Measurements from ENCODE around the gene MDH1B.

Gene MDH1B

GRCh38 chr2:206790311-206790935 lies 25.3 kb upstream of the MDH1B start:
- Mint-ChIP-seq H3K36me3 (peaks cover 78% of the 10 kb centered on the region), H3K27ac (peak overlapping the region; percentile 40), H3K4me3 (no peak overlapping the region), H3K4me1 (no peaks in the 10 kb centered on the region), H3K9me3 (no peaks in the 10 kb centered on the region)
- DNase-seq (ENCODE audit: low spot score in 2 of 2), result no peak
- ATAC-seq, result no peak

GRCh38 chr2:206784559-206785353 lies 19.6 kb upstream of the MDH1B start:
- Mint-ChIP-seq H3K27ac (peak overlapping the region; percentile 8), H3K4me3 (no peak overlapping the region), H3K9me3 (peaks cover 5% of the 10 kb centered on the region), H3K36me3 (peaks cover 97% of the 10 kb centered on the region), H3K4me1 (peaks cover 18% of the 10 kb centered on the region)
- DNase-seq (ENCODE audit: low spot score in 2 of 2) (no peak), ATAC-seq (no peak)

GRCh38 chr2:206783718-206784117 lies 18.6 kb upstream of the MDH1B start:
- Mint-ChIP-seq H3K4me1 (peaks cover 23% of the 10 kb centered on the region), H3K36me3 (peaks cover 97% of the 10 kb centered on the region), H3K4me3 (no peak overlapping the region), H3K9me3 (peaks cover 8% of the 10 kb centered on the region), H3K27ac (peak overlapping the region; percentile 3)
- ATAC-seq, result no peak
- DNase-seq (ENCODE audit: low spot score in 2 of 2), result no peak

- no peak for DNase-seq (ENCODE audit: low spot score in 2 of 2)
- no peak for ATAC-seq
- Mint-ChIP-seq H3K36me3 (peaks cover 96% of the 10 kb centered on the region), H3K4me3 (no peak overlapping the region), H3K9me3 (peaks cover 12% of the 10 kb centered on the region), H3K4me1 (peaks cover 32% of the 10 kb centered on the region), H3K27ac (no peak overlapping the region)
Observed at GRCh38 chr2:206780671-206781070, 15.5 kb upstream of the MDH1B start.

GRCh38 chr2:206776432-206776831 lies 11.3 kb upstream of the MDH1B start:
- ATAC-seq (no peak), DNase-seq (ENCODE audit: low spot score in 2 of 2) (no peak)
- H3K9me3 Mint-ChIP-seq, result peaks cover 12% of the 10 kb centered on the region
- no peak overlapping the region for H3K27ac Mint-ChIP-seq
- peaks cover 27% of the 10 kb centered on the region for H3K4me1 Mint-ChIP-seq
- peaks cover 99% of the 10 kb centered on the region for H3K36me3 Mint-ChIP-seq
- H3K4me3 Mint-ChIP-seq, result no peak overlapping the region

- Mint-ChIP-seq H3K27ac (no peak overlapping the region), H3K36me3 (peaks cover 99% of the 10 kb centered on the region), H3K4me1 (peaks cover 27% of the 10 kb centered on the region), H3K4me3 (no peak overlapping the region), H3K9me3 (peaks cover 6% of the 10 kb centered on the region)
- ATAC-seq (no peak), DNase-seq (ENCODE audit: low spot score in 2 of 2) (no peak)
Observed at GRCh38 chr2:206774871-206775270, 9.7 kb upstream of the MDH1B start.

- ATAC-seq, result no peak
- Mint-ChIP-seq H3K36me3 (peaks cover 61% of the 10 kb centered on the region), H3K4me1 (peaks cover 29% of the 10 kb centered on the region), H3K4me3 (peak overlapping the region; percentile 85), H3K27ac (peak overlapping the region; percentile 97), H3K9me3 (no peaks in the 10 kb centered on the region)
- DNase-seq (ENCODE audit: low spot score in 2 of 2), result no peak
Observed at GRCh38 chr2:206766057-206766930, 1.2 kb upstream of the MDH1B start.

GRCh38 chr2:206764673-206765241 lies 371 bp downstream of the MDH1B start:
- no peak for DNase-seq (ENCODE audit: low spot score in 2 of 2)

GRCh38 chr2:206756816-206757215 lies 8.3 kb downstream of the MDH1B start:
- Mint-ChIP-seq H3K4me1 (no peaks in the 10 kb centered on the region), H3K36me3 (no peaks in the 10 kb centered on the region)
- ATAC-seq, result no peak

More at GRCh38 chr2:206764673-206765241, 371 bp downstream of the MDH1B start:
- H3K4me1 Mint-ChIP-seq, result peaks cover 29% of the 10 kb centered on the region
- peaks cover 45% of the 10 kb centered on the region for H3K36me3 Mint-ChIP-seq
- H3K27ac Mint-ChIP-seq, result peak overlapping the region; percentile 97
- peak overlapping the region; percentile 85 for H3K4me3 Mint-ChIP-seq
- no peaks in the 10 kb centered on the region for H3K9me3 Mint-ChIP-seq
- no peak for ATAC-seq

GRCh38 chr2:206740800-206741199 lies 24.3 kb downstream of the MDH1B start:
- Mint-ChIP-seq H3K4me3 (no peak overlapping the region), H3K9me3 (no peaks in the 10 kb centered on the region), H3K27ac (no peak overlapping the region), H3K4me1 (no peaks in the 10 kb centered on the region), H3K36me3 (no peaks in the 10 kb centered on the region)
- ATAC-seq (no peak), DNase-seq (ENCODE audit: low spot score in 2 of 2) (no peak)

More at GRCh38 chr2:206756816-206757215, 8.3 kb downstream of the MDH1B start:
- no peak for DNase-seq (ENCODE audit: low spot score in 2 of 2)
- no peak overlapping the region for H3K4me3 Mint-ChIP-seq
- no peaks in the 10 kb centered on the region for H3K9me3 Mint-ChIP-seq
- no peak overlapping the region for H3K27ac Mint-ChIP-seq

- DNase-seq (ENCODE audit: low spot score in 2 of 2) (no peak), ATAC-seq (no peak)
- Mint-ChIP-seq H3K27ac (no peak overlapping the region), H3K9me3 (no peaks in the 10 kb centered on the region), H3K4me3 (no peak overlapping the region), H3K36me3 (no peaks in the 10 kb centered on the region), H3K4me1 (no peaks in the 10 kb centered on the region)
Observed at GRCh38 chr2:206739271-206739670, 25.9 kb downstream of the MDH1B start.

GRCh38 chr2:206736935-206737334 lies 28.2 kb downstream of the MDH1B start:
- H3K4me1 Mint-ChIP-seq, result no peaks in the 10 kb centered on the region
- H3K27ac Mint-ChIP-seq, result no peak overlapping the region
- H3K4me3 Mint-ChIP-seq, result no peak overlapping the region
- DNase-seq (ENCODE audit: low spot score in 2 of 2), result no peak
- no peaks in the 10 kb centered on the region for H3K9me3 Mint-ChIP-seq
- ATAC-seq, result peak; percentile 93
- H3K36me3 Mint-ChIP-seq, result no peaks in the 10 kb centered on the region

- H3K27ac Mint-ChIP-seq, result no peak overlapping the region
- no peak for DNase-seq (ENCODE audit: low spot score in 2 of 2)
- no peaks in the 10 kb centered on the region for H3K4me1 Mint-ChIP-seq
- H3K9me3 Mint-ChIP-seq, result no peaks in the 10 kb centered on the region
- no peak for ATAC-seq
- H3K36me3 Mint-ChIP-seq, result no peaks in the 10 kb centered on the region
- H3K4me3 Mint-ChIP-seq, result no peak overlapping the region
Observed at GRCh38 chr2:206733341-206733740, 31.8 kb downstream of the MDH1B start.

- no peak overlapping the region for H3K4me3 Mint-ChIP-seq
- H3K4me1 Mint-ChIP-seq, result no peaks in the 10 kb centered on the region
- H3K27ac Mint-ChIP-seq, result no peak overlapping the region
- H3K9me3 Mint-ChIP-seq, result no peaks in the 10 kb centered on the region
- peak; percentile 77 for ATAC-seq
- no peak for DNase-seq (ENCODE audit: low spot score in 2 of 2)
- no peaks in the 10 kb centered on the region for H3K36me3 Mint-ChIP-seq
Observed at GRCh38 chr2:206728277-206729199, 36.6 kb downstream of the MDH1B start.
